GM23248 (cell line): ENCODE measurements around the gene APBA2.

ENCODE experiments used
- EZH2 ChIP-seq: fragments of 200-600 bp; sonication (generic); IDR thresholded peaks from 2 replicates; pipeline ENCODE4 v1.6.1; 2018; ENCODE audit warnings: antibody characterized with exemption, mild to moderate bottlenecking; ENCODE audit not compliant: insufficient read depth, poor library complexity, severe bottlenecking
- EZH2phosphoT487 ChIP-seq: fragments of 200-600 bp; sonication (generic); IDR thresholded peaks from 2 replicates; pipeline ENCODE4 v1.6.1; 2018; ENCODE audit warnings: antibody characterized with exemption, moderate library complexity, mild to moderate bottlenecking, low read depth; ENCODE audit not compliant: insufficient read depth

DNA sequence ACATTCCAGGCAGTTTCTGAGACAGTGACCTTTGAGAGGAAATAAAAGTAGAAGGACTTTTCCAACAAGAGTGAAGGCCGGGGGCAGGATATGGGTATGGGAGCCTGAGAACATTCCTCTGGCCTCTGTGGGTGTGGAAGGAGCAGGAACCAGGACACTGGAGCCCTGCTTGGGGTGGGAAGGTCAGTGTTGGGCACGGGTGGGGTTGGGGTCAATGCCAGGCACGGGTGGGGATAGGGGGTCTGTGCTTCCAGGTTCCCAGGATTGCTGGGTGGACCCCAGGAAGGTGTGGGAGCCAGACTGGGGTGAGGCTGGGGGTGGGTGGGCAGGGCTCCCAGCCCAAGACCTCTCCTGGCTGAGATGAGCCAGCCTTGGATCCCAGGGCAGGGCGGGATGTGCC, 220.3 kb downstream of the APBA2 start:
- TF ChIP-seq EZH2 (no peak), EZH2phosphoT487 (no peak)
